NCI-H82 treated with DMSO at 0.1 percent for 48 hours (cell line): ENCODE data around the gene TSPAN19.
"Not testable (repeated sequence)": the region's sequence is repeated elsewhere in the genome, so short reads cannot be mapped to it uniquely, and the experiment has no call there.

Source experiments
- DNase-seq: peaks from one replicate; lab custom pipeline; 2025; ENCODE audit not compliant: unreplicated experiment; lab: John Stamatoyannopoulos, UW

Gene TSPAN19

GRCh38 chr12:85036234-85036707, at the start of gene TSPAN19, which contains the start of gene LRRIQ1:
Gene TSPAN19, minus strand, starts transcription at chr12:85036277. Its CDS starts 6,331 bp downstream, at chr12:85029946.
Gene LRRIQ1, plus strand, starts transcription at chr12:85036351. Its CDS starts 1,826 bp downstream, at chr12:85038177.
- peak; percentile 92 for DNase-seq

GRCh38 chr12:85085066-85085465, 49.0 kb upstream of the TSPAN19 start:
- DNase-seq: no peak

- DNase-seq: peak; percentile 69
Observed at GRCh38 chr12:85076688-85077430, 40.8 kb upstream of the TSPAN19 start.

GRCh38 chr12:85072826-85073225, 36.7 kb upstream of the TSPAN19 start:
- DNase-seq: no peak

- DNase-seq: no peak
Observed at GRCh38 chr12:85065837-85066482, 29.9 kb upstream of the TSPAN19 start.

GRCh38 chr12:85060916-85061315, 24.8 kb upstream of the TSPAN19 start:
- DNase-seq: no peak

GRCh38 chr12:85059594-85059993, 23.5 kb upstream of the TSPAN19 start:
- no peak for DNase-seq

- no peak for DNase-seq
Observed at GRCh38 chr12:85058339-85058738, 22.3 kb upstream of the TSPAN19 start.

GRCh38 chr12:85057370-85057963, 21.4 kb upstream of the TSPAN19 start:
- DNase-seq: peak; percentile 23

- DNase-seq: no peak
Observed at GRCh38 chr12:85043829-85044228, 7.8 kb upstream of the TSPAN19 start.

- no peak for DNase-seq
Observed at GRCh38 chr12:85041395-85041794, 5.3 kb upstream of the TSPAN19 start.

- DNase-seq: no peak
Observed at GRCh38 chr12:85036733-85037132, 656 bp upstream of the TSPAN19 start.

- no peak for DNase-seq
Observed at GRCh38 chr12:85029456-85029855, 6.6 kb downstream of the TSPAN19 start.

GRCh38 chr12:85018098-85018497, 18.0 kb downstream of the TSPAN19 start:
- no peak for DNase-seq

GRCh38 chr12:85017618-85018017, 18.5 kb downstream of the TSPAN19 start:
- DNase-seq: no peak

GRCh38 chr12:85017133-85017532, 18.9 kb downstream of the TSPAN19 start:
- no peak for DNase-seq

- no peak for DNase-seq
Observed at GRCh38 chr12:85016413-85016812, 19.7 kb downstream of the TSPAN19 start.

GRCh38 chr12:85007836-85008235, 28.2 kb downstream of the TSPAN19 start:
- no peak for DNase-seq

- DNase-seq: peak; percentile 44
Observed at GRCh38 chr12:85006206-85006605, 29.9 kb downstream of the TSPAN19 start.

GRCh38 chr12:85005615-85006014, 30.5 kb downstream of the TSPAN19 start:
- no peak for DNase-seq

GRCh38 chr12:85005047-85005446, 31.0 kb downstream of the TSPAN19 start:
- not testable (repeated sequence) for DNase-seq

GRCh38 chr12:85004204-85004603, 31.9 kb downstream of the TSPAN19 start:
- DNase-seq: peak; percentile 41
